Ishikawa (cell line): ENCODE results near the gene BMP15.
A peak's percentile ranks its signal among the peaks of the same experiment; 100 is the strongest.

ENCODE experiments used
- EP300 ChIP-seq: IDR thresholded peaks from 2 replicates; pipeline ENCODE4 v1.6.1; 2012; ENCODE audit warnings: borderline replicate concordance
- FOXM1 ChIP-seq: IDR thresholded peaks from 2 replicates; pipeline ENCODE4 v1.6.1; 2012; ENCODE audit warnings: low read depth, borderline replicate concordance
- MAX ChIP-seq: IDR thresholded peaks from 2 replicates; pipeline ENCODE4 v1.6.1; 2012
- NFIC ChIP-seq: IDR thresholded peaks from 2 replicates; pipeline ENCODE4 v1.6.1; 2012
- RAD21 ChIP-seq: IDR thresholded peaks from 2 replicates; pipeline ENCODE4 v1.6.1; 2012; ENCODE audit warnings: low read depth
- REST ChIP-seq: IDR thresholded peaks from 2 replicates; pipeline ENCODE4 v1.6.1; 2012; ENCODE audit warnings: low read depth, mild to moderate bottlenecking
- TAF1 ChIP-seq: IDR thresholded peaks from 2 replicates; pipeline ENCODE4 v1.6.1; 2012; ENCODE audit warnings: low read depth, mild to moderate bottlenecking
- TEAD4 ChIP-seq: IDR thresholded peaks from 2 replicates; pipeline ENCODE4 v1.6.1; 2012

DNA sequence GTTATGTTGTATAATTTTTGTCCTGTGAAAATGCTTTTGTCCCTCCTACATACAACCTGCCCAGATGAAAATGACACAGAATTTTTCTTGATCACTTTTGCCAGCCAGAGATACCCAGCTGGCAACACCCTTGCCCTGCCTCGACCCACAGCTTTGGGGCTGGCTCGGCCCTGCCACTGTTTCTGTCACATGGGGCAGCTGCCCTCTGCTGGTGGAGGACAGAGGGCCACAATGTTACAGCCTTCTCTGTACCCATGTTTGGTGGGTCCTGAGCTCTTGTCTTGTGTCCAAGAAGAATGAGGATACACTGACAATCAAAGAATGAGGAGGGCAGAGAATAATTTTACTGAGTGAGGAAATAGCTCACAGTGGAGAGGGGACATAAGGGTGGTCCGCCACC lies 31.1 kb downstream of the BMP15 start:
- TF ChIP-seq RAD21: peak; percentile 26; the same call in 1 of the 2 replicates
- TF ChIP-seq NFIC: no peak
- no peak for TF ChIP-seq TEAD4
- TF ChIP-seq EP300: no peak
- TF ChIP-seq MAX: no peak
- TF ChIP-seq TAF1: no peak
- TF ChIP-seq FOXM1: no peak
- no peak for TF ChIP-seq REST
